Prostate gland (tissue), 2 donors: Measurements from ENCODE around the gene ODF4.

Experiments
- CTCF ChIP-seq, 4 experiments: fragments of 200-600 bp in 2 of 4; fragments of 450-650 bp in 2 of 4; sonication (generic) in 2 of 4; IDR thresholded peaks; 1 replicate in 3 of 4; 2 replicates in 1 of 4; pipeline ENCODE4 v1.5.1; 2016 to 2019; ENCODE audit warnings: antibody characterized with exemption in 4 of 4, mild to moderate bottlenecking in 2 of 4, moderate library complexity in 2 of 4
- POLR2A ChIP-seq: fragments of 450-650 bp; IDR thresholded peaks from one replicate; pipeline ENCODE4 v1.6.1; 2016; ENCODE audit warnings: antibody characterized with exemption, mild to moderate bottlenecking
- POLR2AphosphoS5 ChIP-seq: sonication (generic); formaldehyde crosslinking; IDR thresholded peaks from one replicate; pipeline ENCODE4 v1.6.1; 2017; ENCODE audit warnings: antibody characterized with exemption

DNA sequence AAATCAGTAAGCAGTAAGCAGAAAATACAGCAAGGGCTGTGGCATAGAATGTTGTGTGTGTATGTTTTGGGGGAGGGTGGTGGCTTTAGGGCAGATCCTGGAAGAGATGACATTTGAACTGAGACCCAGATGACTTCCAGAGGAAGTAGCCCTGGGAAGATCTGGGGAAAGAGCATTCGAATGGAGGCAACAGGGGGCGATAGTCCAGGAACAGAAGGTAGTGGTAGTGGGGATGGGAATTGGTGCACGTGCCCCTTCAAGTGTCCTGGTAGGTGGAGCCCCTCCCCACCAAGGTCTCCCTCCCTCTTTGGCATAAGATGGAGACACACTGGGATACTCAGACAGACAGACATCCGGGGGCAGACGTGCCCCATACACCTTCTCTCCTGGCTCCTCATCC, 15.5 kb upstream of the ODF4 start:
- no peak for TF ChIP-seq CTCF (IDR thresholded peaks at IDR 0.05)
- no peak for TF ChIP-seq POLR2AphosphoS5
- no peak for TF ChIP-seq POLR2A
